ENCODE results near the gene P2RY12. TPM values are rescaled to one million over a fixed set of nuclear protein-coding genes. Genes with fewer than 3 reads are reported as not detected.

P2RY12 gene
- total RNA-seq, 4 donors from 2014 or later = 6.3 to 11.5 (median 8.8) TPM

- no peaks in the 10 kb centered on the region for H3K27me3 ChIP-seq
- TF ChIP-seq POLR2A (IDR thresholded peaks at IDR 0.05) (no peak), EP300 (IDR thresholded peaks at IDR 0.05) (no peak)
- TF ChIP-seq, protein P1, sequence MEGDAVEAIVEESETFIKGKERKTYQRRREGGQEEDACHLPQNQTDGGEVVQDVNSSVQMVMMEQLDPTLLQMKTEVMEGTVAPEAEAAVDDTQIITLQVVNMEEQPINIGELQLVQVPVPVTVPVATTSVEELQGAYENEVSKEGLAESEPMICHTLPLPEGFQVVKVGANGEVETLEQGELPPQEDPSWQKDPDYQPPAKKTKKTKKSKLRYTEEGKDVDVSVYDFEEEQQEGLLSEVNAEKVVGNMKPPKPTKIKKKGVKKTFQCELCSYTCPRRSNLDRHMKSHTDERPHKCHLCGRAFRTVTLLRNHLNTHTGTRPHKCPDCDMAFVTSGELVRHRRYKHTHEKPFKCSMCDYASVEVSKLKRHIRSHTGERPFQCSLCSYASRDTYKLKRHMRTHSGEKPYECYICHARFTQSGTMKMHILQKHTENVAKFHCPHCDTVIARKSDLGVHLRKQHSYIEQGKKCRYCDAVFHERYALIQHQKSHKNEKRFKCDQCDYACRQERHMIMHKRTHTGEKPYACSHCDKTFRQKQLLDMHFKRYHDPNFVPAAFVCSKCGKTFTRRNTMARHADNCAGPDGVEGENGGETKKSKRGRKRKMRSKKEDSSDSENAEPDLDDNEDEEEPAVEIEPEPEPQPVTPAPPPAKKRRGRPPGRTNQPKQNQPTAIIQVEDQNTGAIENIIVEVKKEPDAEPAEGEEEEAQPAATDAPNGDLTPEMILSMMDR (IDR thresholded peaks at IDR 0.05) = no peak
- no peak for DNase-seq (ENCODE audit: low spot score in 2 of 2)
- H3K4me3 ChIP-seq = no peak overlapping the region
- no peaks in the 10 kb centered on the region for H3K36me3 ChIP-seq
- 94 to 100% methylated on average over 2 of the region's 2 CpGs for WGBS, 2 donors
- no peak overlapping the region for H3K27ac ChIP-seq
- H3K9me3 ChIP-seq = peaks cover 0 to 6% (median 0%) of the 10 kb centered on the region in 4 donors
- no peaks in the 10 kb centered on the region for H3K4me1 ChIP-seq
These were observed 70.4 kb downstream of the P2RY12 start for GRCh38 chr3:151314137-151314536.

DNA sequence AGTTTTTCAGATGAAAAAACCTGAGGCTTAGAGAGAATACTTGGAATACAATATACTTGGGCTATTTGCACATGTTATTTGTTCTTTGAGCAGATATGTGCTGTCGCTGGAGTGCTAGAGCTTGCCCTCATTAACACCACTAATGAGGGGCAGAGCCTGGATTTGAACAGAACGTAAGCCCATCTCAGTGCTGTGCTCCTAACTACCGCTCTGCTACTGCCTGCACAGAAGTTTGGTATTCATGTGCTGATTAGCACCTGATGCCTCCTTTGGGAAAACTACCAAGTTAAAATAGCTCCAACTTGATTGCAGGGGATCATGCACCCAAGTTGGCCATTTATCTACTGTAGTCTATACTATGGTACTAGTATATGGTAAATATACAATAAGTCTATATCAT lies 71.6 kb downstream of the P2RY12 start:
- no peaks in the 10 kb centered on the region for H3K27me3 ChIP-seq
- no peak for DNase-seq (ENCODE audit: low spot score in 2 of 2)
- H3K36me3 ChIP-seq = no peaks in the 10 kb centered on the region
- H3K9me3 ChIP-seq = peaks cover 0 to 6% (median 0%) of the 10 kb centered on the region in 4 donors
- no peak for TF ChIP-seq POLR2A (IDR thresholded peaks at IDR 0.05)
- TF ChIP-seq EP300 (IDR thresholded peaks at IDR 0.05) = no peak
- TF ChIP-seq, protein P1 (IDR thresholded peaks at IDR 0.05) = no peak
- no peaks in the 10 kb centered on the region for H3K4me1 ChIP-seq
- 87 to 88% methylated on average over 3 of the region's 3 CpGs for WGBS, 2 donors
- no peak overlapping the region for H3K27ac ChIP-seq
- no peak overlapping the region for H3K4me3 ChIP-seq

DNA sequence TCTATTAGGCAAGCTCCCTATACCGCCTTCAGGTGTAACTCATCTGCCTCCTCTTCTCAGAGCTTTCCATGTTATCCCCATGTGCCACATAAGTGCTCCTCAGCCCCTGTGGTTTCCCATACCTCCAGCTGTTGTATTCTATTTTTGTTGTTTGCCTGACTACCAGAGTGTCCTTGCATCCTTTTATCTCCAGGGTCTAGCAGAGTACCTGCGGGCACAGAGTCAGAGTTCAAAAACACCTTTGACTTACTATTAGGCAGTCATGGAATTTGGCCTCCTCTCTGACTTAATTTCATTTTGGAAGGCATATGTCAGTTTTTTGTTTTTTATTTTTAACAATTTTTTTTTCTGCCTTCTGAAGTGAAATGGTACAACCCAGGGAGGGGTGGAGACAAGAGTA lies 75.0 kb downstream of the P2RY12 start:
- Histone ChIP-seq H3K9me3 (no peaks in the 10 kb centered on the region), H3K4me1 (peaks cover 0 to 3% (median 0%) of the 10 kb centered on the region in 4 donors), H3K27ac (no peak overlapping the region), H3K27me3 (no peaks in the 10 kb centered on the region), H3K36me3 (no peaks in the 10 kb centered on the region), H3K4me3 (no peak overlapping the region)
- WGBS, 2 donors = 99 to 100% methylated on average over 2 of the region's 2 CpGs
- DNase-seq (ENCODE audit: low spot score in 2 of 2) = no peak
- TF ChIP-seq POLR2A (IDR thresholded peaks at IDR 0.05) (no peak), EP300 (IDR thresholded peaks at IDR 0.05) (no peak)
- TF ChIP-seq, protein P1 (IDR thresholded peaks at IDR 0.05) = no peak

GRCh38 chr3:151307583-151308488 lies 76.7 kb downstream of the P2RY12 start:
- Histone ChIP-seq H3K27me3 (no peaks in the 10 kb centered on the region), H3K4me1 (peaks cover 0 to 3% (median 0%) of the 10 kb centered on the region in 4 donors), H3K9me3 (no peaks in the 10 kb centered on the region), H3K27ac (no peak overlapping the region), H3K36me3 (no peaks in the 10 kb centered on the region), H3K4me3 (no peak overlapping the region)
- 81 to 100% methylated on average over 1 of the region's 1 CpG for WGBS, 2 donors
- DNase-seq (ENCODE audit: low spot score in 2 of 2) = no peak
- TF ChIP-seq POLR2A (IDR thresholded peaks at IDR 0.05) = no peak
- TF ChIP-seq, protein P1 (IDR thresholded peaks at IDR 0.05) = no peak
- TF ChIP-seq EP300 (IDR thresholded peaks at IDR 0.05) = no peak

DNA sequence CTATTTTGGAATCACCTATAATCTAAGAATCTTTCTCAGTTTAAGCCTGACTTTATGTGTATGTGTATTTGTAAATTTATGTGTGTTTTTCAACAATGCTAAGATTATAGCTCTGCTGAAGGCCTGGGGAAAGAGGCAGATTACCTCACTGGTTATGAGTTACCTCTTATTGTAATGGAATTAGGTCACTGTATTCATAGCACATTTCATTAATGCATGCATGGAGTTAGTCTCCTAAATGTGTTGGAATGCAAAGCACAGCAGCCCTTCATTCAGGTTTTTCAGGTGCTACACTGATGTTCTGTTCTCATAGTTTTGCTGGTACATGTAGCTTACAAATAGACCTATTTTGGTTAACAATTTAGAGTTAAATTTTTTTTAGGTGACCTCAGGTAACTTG lies 77.4 kb downstream of the P2RY12 start:
- H3K4me3 ChIP-seq = no peak overlapping the region
- TF ChIP-seq EP300 (IDR thresholded peaks at IDR 0.05) (no peak), POLR2A (IDR thresholded peaks at IDR 0.05) (no peak)
- TF ChIP-seq, protein P1 (IDR thresholded peaks at IDR 0.05) = no peak
- peaks cover 0 to 3% (median 0%) of the 10 kb centered on the region in 4 donors for H3K4me1 ChIP-seq
- no peak overlapping the region for H3K27ac ChIP-seq
- DNase-seq (ENCODE audit: low spot score in 2 of 2) = no peak
- no peaks in the 10 kb centered on the region for H3K36me3 ChIP-seq
- no peaks in the 10 kb centered on the region for H3K9me3 ChIP-seq
- H3K27me3 ChIP-seq = no peaks in the 10 kb centered on the region

All from tibial nerve (tissue), 4 donors.